SK-N-SH treated with all-trans-retinoic acid at 6 μM for 48 hours (cell line): ENCODE results near the gene TDRD12.

Source experiments
- BACH2 ChIP-seq: fragments of 250-450 bp; sonication (Bioruptor Pico); IDR thresholded peaks from 2 replicates; pipeline ENCODE4 v1.9.0; 2021; ENCODE audit warnings: mild to moderate bottlenecking, borderline replicate concordance
- PATZ1 ChIP-seq: fragments of 250-450 bp; sonication (Bioruptor Pico); IDR thresholded peaks from 2 replicates; pipeline ENCODE4 v1.8.0; 2020; ENCODE audit warnings: mild to moderate bottlenecking, moderate library complexity, borderline replicate concordance
- ZFP3 ChIP-seq: fragments of 250-450 bp; sonication (Bioruptor Pico); IDR thresholded peaks from 2 replicates; pipeline ENCODE4 v1.5.0; 2020; ENCODE audit warnings: mild to moderate bottlenecking, moderate library complexity

- TF ChIP-seq PATZ1 (no peak), BACH2 (CRISPR knock-in tag) (no peak), ZFP3 (CRISPR knock-in tag) (no peak)
Observed at GRCh38 chr19:32830231-32831014, 110.9 kb downstream of the TDRD12 start.
